Parathyroid adenoma (tissue), 2 donors: ENCODE results near the gene CNTN6.

Experiments
- H2AFZ ChIP-seq: fragments of 300-600 bp; sonication (generic); one replicate; pipeline ENCODE4 v1.7.0; 2017; ENCODE audit warnings: antibody characterized with exemption, mild to moderate bottlenecking
- H3K27ac ChIP-seq: fragments of 300-600 bp; sonication (generic); one replicate; pipeline ENCODE4 v1.7.0; 2017
- H3K27me3 ChIP-seq: fragments of 300-600 bp; sonication (generic); one replicate; pipeline ENCODE4 v1.7.0; 2017; ENCODE audit warnings: low read length; ENCODE audit not compliant: control insufficient read depth, insufficient read depth
- H3K36me3 ChIP-seq: fragments of 300-600 bp; sonication (generic); one replicate; pipeline ENCODE4 v1.7.0; 2017; ENCODE audit warnings: low read length; ENCODE audit not compliant: control insufficient read depth, insufficient read depth
- H3K4me1 ChIP-seq: fragments of 300-600 bp; sonication (generic); one replicate; pipeline ENCODE4 v1.7.0; 2017; ENCODE audit warnings: control low read depth
- H3K4me2 ChIP-seq: fragments of 300-600 bp; sonication (generic); one replicate; pipeline ENCODE4 v1.7.0; 2017; ENCODE audit warnings: low read length
- H3K4me3 ChIP-seq: fragments of 300-600 bp; sonication (generic); one replicate; pipeline ENCODE4 v1.7.0; 2017; ENCODE audit warnings: low read depth, low read length
- H3K79me2 ChIP-seq: fragments of 300-600 bp; sonication (generic); one replicate; pipeline ENCODE4 v1.7.0; 2017; ENCODE audit warnings: control low read depth
- H3K9ac ChIP-seq: fragments of 300-600 bp; sonication (generic); one replicate; pipeline ENCODE4 v1.7.0; 2017; ENCODE audit warnings: mild to moderate bottlenecking
- H3K9me3 ChIP-seq: fragments of 300-600 bp; sonication (generic); one replicate; pipeline ENCODE4 v1.7.0; 2017; ENCODE audit warnings: low read length; ENCODE audit not compliant: control insufficient read depth
- CTCF ChIP-seq: fragments of 300-600 bp; sonication (generic); IDR thresholded peaks from one replicate; pipeline ENCODE4 v1.7.0; 2017; ENCODE audit warnings: antibody characterized with exemption, mild to moderate bottlenecking
- donor health status: primary hyperparathyroidism.

Gene CNTN6

GRCh38 chr3:1404270-1404962 is 311.6 kb downstream of the CNTN6 start:
- Histone ChIP-seq H3K36me3 (no peaks in the 10 kb centered on the region), H3K9ac (no peak overlapping the region), H3K4me1 (peaks cover 24% of the 10 kb centered on the region), H3K79me2 (no peaks in the 10 kb centered on the region), H3K27me3 (no peaks in the 10 kb centered on the region), H3K4me3 (no peak overlapping the region), H3K9me3 (no peaks in the 10 kb centered on the region), H3K27ac (peak overlapping the region; percentile 1), H3K4me2 (no peak overlapping the region), H2AFZ (peak overlapping the region; percentile 35)
- TF ChIP-seq CTCF: no peak

- Histone ChIP-seq H3K79me2 (no peaks in the 10 kb centered on the region), H3K27me3 (no peaks in the 10 kb centered on the region), H3K4me2 (no peak overlapping the region), H3K4me1 (peaks cover 13% of the 10 kb centered on the region), H2AFZ (no peak overlapping the region), H3K27ac (no peak overlapping the region), H3K9ac (no peak overlapping the region), H3K4me3 (no peak overlapping the region), H3K36me3 (no peaks in the 10 kb centered on the region), H3K9me3 (no peaks in the 10 kb centered on the region)
- no peak for TF ChIP-seq CTCF
These were observed 313.4 kb downstream of the CNTN6 start for GRCh38 chr3:1406250-1406649.

- Histone ChIP-seq H3K36me3 (no peaks in the 10 kb centered on the region), H3K27me3 (no peaks in the 10 kb centered on the region), H3K4me1 (no peaks in the 10 kb centered on the region), H3K4me2 (no peak overlapping the region), H2AFZ (no peak overlapping the region), H3K9ac (no peak overlapping the region), H3K9me3 (no peaks in the 10 kb centered on the region), H3K79me2 (no peaks in the 10 kb centered on the region), H3K4me3 (no peak overlapping the region), H3K27ac (no peak overlapping the region)
- TF ChIP-seq CTCF: no peak
These were observed 328.8 kb downstream of the CNTN6 start for GRCh38 chr3:1421577-1421976.

- Histone ChIP-seq H3K27ac (no peak overlapping the region), H3K79me2 (no peaks in the 10 kb centered on the region), H3K4me2 (no peak overlapping the region), H3K4me1 (no peaks in the 10 kb centered on the region), H3K4me3 (no peak overlapping the region), H3K27me3 (no peaks in the 10 kb centered on the region), H2AFZ (no peak overlapping the region), H3K9ac (no peak overlapping the region), H3K9me3 (no peaks in the 10 kb centered on the region), H3K36me3 (no peaks in the 10 kb centered on the region)
- no peak for TF ChIP-seq CTCF
These were observed 330.8 kb downstream of the CNTN6 start for GRCh38 chr3:1423566-1424089.

- Histone ChIP-seq H3K4me1 (no peaks in the 10 kb centered on the region), H3K9ac (no peak overlapping the region), H3K27me3 (no peaks in the 10 kb centered on the region), H3K79me2 (no peaks in the 10 kb centered on the region), H2AFZ (no peak overlapping the region), H3K27ac (no peak overlapping the region), H3K4me2 (no peak overlapping the region), H3K4me3 (no peak overlapping the region), H3K36me3 (no peaks in the 10 kb centered on the region), H3K9me3 (no peaks in the 10 kb centered on the region)
- peak; percentile 37 for TF ChIP-seq CTCF
These were observed 346.6 kb downstream of the CNTN6 start for GRCh38 chr3:1439395-1439794.
